Kidney epithelial cell (primary cell): ENCODE results near the gene ABCD2. TPM values are rescaled to one million over a fixed set of nuclear protein-coding genes. Genes with fewer than 3 reads are reported as not detected.
"Not testable (repeated sequence)": the region's sequence is repeated elsewhere in the genome, so short reads cannot be mapped to it uniquely, and the experiment has no call there.

ENCODE experiments used
- DNase-seq: peaks from one replicate; pipeline ENCODE4 v3.0.0-alpha.2; 2010; ENCODE audit warnings: low read depth
- H3K27me3 ChIP-seq: 2 replicates; pipeline ENCODE4 v1.6.0; 2011; ENCODE audit warnings: low read length; ENCODE audit not compliant: control insufficient read depth, insufficient read depth
- H3K36me3 ChIP-seq: 2 replicates; pipeline ENCODE4 v1.5.1; 2011; ENCODE audit warnings: low read length; ENCODE audit not compliant: control insufficient read depth, insufficient read depth
- H3K4me3 ChIP-seq: 2 replicates; pipeline ENCODE4 v1.5.1; 2011; ENCODE audit warnings: low read depth, mild to moderate bottlenecking, control low read depth, low read length
- CTCF ChIP-seq: IDR thresholded peaks from 2 replicates; pipeline ENCODE4 v1.5.1; 2011; ENCODE audit warnings: mild to moderate bottlenecking, moderate library complexity, low read length, control low read depth, inconsistent platforms; ENCODE audit not compliant: insufficient read depth, poor library complexity, severe bottlenecking
- total RNA-seq: library from RNA; depleted of rRNA; stranded (reverse); fragments of >200 nt; gene quantifications from 2 replicates; pipeline ENCODE4 v1.2.3, GENCODE V29; 2015

The ABCD2 gene
- total RNA-seq, 1 donor from 2014 or later = not detected

- no peak for TF ChIP-seq CTCF
- no peaks in the 10 kb centered on the region for H3K27me3 ChIP-seq
- no peak overlapping the region for H3K4me3 ChIP-seq
- no peaks in the 10 kb centered on the region for H3K36me3 ChIP-seq
- no peak for DNase-seq
These were observed 66.1 kb downstream of the ABCD2 start for GRCh38 chr12:39553476-39553875.

GRCh38 chr12:39544211-39544610 lies 75.4 kb downstream of the ABCD2 start:
- not testable (repeated sequence) for H3K4me3 ChIP-seq, DNase-seq, H3K36me3 ChIP-seq

GRCh38 chr12:39541471-39541870 lies 78.1 kb downstream of the ABCD2 start:
- Histone ChIP-seq H3K36me3 (no peaks in the 10 kb centered on the region), H3K4me3 (no peak overlapping the region), H3K27me3 (no peaks in the 10 kb centered on the region)
- TF ChIP-seq CTCF = no peak
- no peak for DNase-seq

More at GRCh38 chr12:39544211-39544610, 75.4 kb downstream of the ABCD2 start:
- not testable (repeated sequence) for H3K27me3 ChIP-seq

GRCh38 chr12:39538679-39539104 lies 80.9 kb downstream of the ABCD2 start:
- Histone ChIP-seq H3K27me3 (no peaks in the 10 kb centered on the region), H3K4me3 (no peak overlapping the region), H3K36me3 (no peaks in the 10 kb centered on the region)
- DNase-seq = no peak
- TF ChIP-seq CTCF = no peak

GRCh38 chr12:39533951-39534350 lies 85.7 kb downstream of the ABCD2 start:
- no peak for DNase-seq
- Histone ChIP-seq H3K36me3 (no peaks in the 10 kb centered on the region), H3K27me3 (no peaks in the 10 kb centered on the region), H3K4me3 (no peak overlapping the region)
- no peak for TF ChIP-seq CTCF

GRCh38 chr12:39532448-39532847 lies 87.2 kb downstream of the ABCD2 start:
- DNase-seq = no peak
- H3K4me3 ChIP-seq = no peak overlapping the region
- TF ChIP-seq CTCF = no peak
- no peaks in the 10 kb centered on the region for H3K27me3 ChIP-seq
- no peaks in the 10 kb centered on the region for H3K36me3 ChIP-seq
